Uterus (tissue), 4 donors: ENCODE measurements around the gene WDPCP. TPM values are rescaled to one million over a fixed set of nuclear protein-coding genes. Genes with fewer than 3 reads are reported as not detected.

Source experiments
- DNase-seq, 2 donors: peaks; one replicate each; pipeline ENCODE4 v3.0.0-alpha.2; 2019 to 2020
- H3K27ac ChIP-seq, 2 donors: fragments of 200-600 bp; sonication (generic); 1 replicate in 1 of 2; 2 replicates in 1 of 2; pipeline ENCODE4 v1.5.1; 2016 to 2018
- H3K27me3 ChIP-seq, 2 donors: fragments of 200-600 bp; sonication (generic); one replicate each; pipeline ENCODE4 v1.5.1; 2018 to 2019; ENCODE audit warnings: control low read depth in 1 of 2
- H3K36me3 ChIP-seq, 2 donors: fragments of 200-600 bp; sonication (generic); one replicate each; pipeline ENCODE4 v1.5.1; 2019; ENCODE audit warnings: control low read depth in 1 of 2
- H3K4me1 ChIP-seq, 2 donors: fragments of 200-600 bp; sonication (generic); one replicate each; pipeline ENCODE4 v1.5.1; 2018 to 2019; ENCODE audit warnings: control low read depth in 1 of 2
- H3K4me3 ChIP-seq, 2 donors: fragments of 200-600 bp; sonication (generic); 1 replicate in 1 of 2; 2 replicates in 1 of 2; pipeline ENCODE4 v1.5.1; 2018 to 2019; ENCODE audit warnings: mild to moderate bottlenecking in 1 of 2
- H3K9me3 ChIP-seq, 2 donors: fragments of 200-600 bp; sonication (generic); one replicate each; pipeline ENCODE4 v1.5.1; 2019; ENCODE audit warnings: control low read depth in 1 of 2
- CTCF ChIP-seq, 4 experiments: fragments of 200-600 bp in 2 of 4; fragments of 450-650 bp in 2 of 4; sonication (generic) in 2 of 4; IDR thresholded peaks; one replicate each; pipeline ENCODE4 v1.5.1; 2016 to 2019; ENCODE audit warnings: antibody characterized with exemption in 4 of 4, mild to moderate bottlenecking in 2 of 4, moderate library complexity in 1 of 4
- POLR2A ChIP-seq, 2 donors: fragments of 450-650 bp; IDR thresholded peaks; one replicate each; pipeline ENCODE4 v1.6.1; 2016; ENCODE audit warnings: antibody characterized with exemption in 2 of 2, mild to moderate bottlenecking in 1 of 2, moderate library complexity in 1 of 2
- intact Hi-C: fragments of 100-400 bp; cut with DNase I; formaldehyde crosslinking; loops from one replicate; pipeline ENCODE4 v1.15.1; 2023; ENCODE audit warnings: low total_unique reads
- total RNA-seq, 4 donors: library from RNA; depleted of rRNA in 3 of 4; stranded (reverse); fragments of >200 nt in 3 of 4; gene quantifications; one replicate each; pipeline versions ENCODE4 v1.1.0 to v1.2.4, GENCODE V29; 2014 to 2023
- donor health status: DM: yes; HTN: yes; CAD: no.

Gene WDPCP
- total RNA-seq, 4 donors from 2014 or later: 8.8 to 39.8 (median 29.7) TPM

- Histone ChIP-seq H3K36me3 (no peaks in the 10 kb centered on the region), H3K4me1 (no peaks in the 10 kb centered on the region), H3K4me3 (no peak overlapping the region), H3K27ac (no peak overlapping the region), H3K27me3 (no peaks in the 10 kb centered on the region), H3K9me3 (peaks cover 0 to 17% of the 10 kb centered on the region in 2 donors)
- intact Hi-C loops: no loop called here
- TF ChIP-seq CTCF (IDR thresholded peaks at IDR 0.05) (no peak), POLR2A (IDR thresholded peaks at IDR 0.05) (no peak)
- DNase-seq: no peak
These were observed 305.0 kb downstream of the WDPCP start for GRCh38 chr2:63283273-63283672.

GRCh38 chr2:63272560-63272959 is 315.7 kb downstream of the WDPCP start:
- TF ChIP-seq CTCF (IDR thresholded peaks at IDR 0.05): no peak
- TF ChIP-seq POLR2A (IDR thresholded peaks at IDR 0.05): no peak
- Histone ChIP-seq H3K4me1 (no peaks in the 10 kb centered on the region), H3K27ac (no peak overlapping the region), H3K9me3 (peaks cover 0 to 33% of the 10 kb centered on the region in 2 donors), H3K4me3 (no peak overlapping the region), H3K36me3 (peaks cover 0 to 2% of the 10 kb centered on the region in 2 donors), H3K27me3 (no peaks in the 10 kb centered on the region)
- intact Hi-C loops: no loop called here
- no peak for DNase-seq

- peaks cover 0 to 31% of the 10 kb centered on the region in 2 donors for H3K9me3 ChIP-seq
- H3K4me3 ChIP-seq: no peak overlapping the region
- no peak for TF ChIP-seq POLR2A (IDR thresholded peaks at IDR 0.05)
- TF ChIP-seq CTCF (IDR thresholded peaks at IDR 0.05): no peak
- no peak overlapping the region for H3K27ac ChIP-seq
- no peaks in the 10 kb centered on the region for H3K27me3 ChIP-seq
- H3K4me1 ChIP-seq: no peaks in the 10 kb centered on the region
- intact Hi-C loops: no loop called here
- H3K36me3 ChIP-seq: peaks cover 0 to 2% of the 10 kb centered on the region in 2 donors
- DNase-seq: no peak
These were observed 317.6 kb downstream of the WDPCP start for GRCh38 chr2:63270717-63271116.

GRCh38 chr2:63268946-63269345 is 319.3 kb downstream of the WDPCP start:
- intact Hi-C loops: no loop called here
- DNase-seq: no peak
- no peak overlapping the region for H3K4me3 ChIP-seq
- no peaks in the 10 kb centered on the region for H3K4me1 ChIP-seq
- no peak for TF ChIP-seq POLR2A (IDR thresholded peaks at IDR 0.05)
- TF ChIP-seq CTCF (IDR thresholded peaks at IDR 0.05): no peak
- H3K9me3 ChIP-seq: peaks cover 0 to 15% of the 10 kb centered on the region in 2 donors
- H3K27ac ChIP-seq: no peak overlapping the region
- no peaks in the 10 kb centered on the region for H3K27me3 ChIP-seq
- peaks cover 0 to 2% of the 10 kb centered on the region in 2 donors for H3K36me3 ChIP-seq

GRCh38 chr2:63261137-63261621 is 327.1 kb downstream of the WDPCP start:
- no peaks in the 10 kb centered on the region for H3K4me1 ChIP-seq
- no peak for TF ChIP-seq POLR2A (IDR thresholded peaks at IDR 0.05)

GRCh38 chr2:63257473-63257872 is 330.8 kb downstream of the WDPCP start:
- DNase-seq: no peak
- H3K27ac ChIP-seq: no peak overlapping the region
- no peak for TF ChIP-seq CTCF (IDR thresholded peaks at IDR 0.05)
- no peak for TF ChIP-seq POLR2A (IDR thresholded peaks at IDR 0.05)
- intact Hi-C loops: no loop called here
- no peaks in the 10 kb centered on the region for H3K27me3 ChIP-seq
- H3K4me3 ChIP-seq: no peak overlapping the region
- H3K9me3 ChIP-seq: no peaks in the 10 kb centered on the region
- no peaks in the 10 kb centered on the region for H3K36me3 ChIP-seq
- H3K4me1 ChIP-seq: no peaks in the 10 kb centered on the region

More at GRCh38 chr2:63261137-63261621, 327.1 kb downstream of the WDPCP start:
- DNase-seq: no peak
- Histone ChIP-seq H3K27me3 (no peaks in the 10 kb centered on the region), H3K27ac (no peak overlapping the region), H3K9me3 (no peaks in the 10 kb centered on the region), H3K4me3 (no peak overlapping the region), H3K36me3 (no peaks in the 10 kb centered on the region)
- intact Hi-C loops: no loop called here
